H9 (cell line): ENCODE measurements around the gene ADH7. TPM values are rescaled to one million over a fixed set of nuclear protein-coding genes. Genes with fewer than 3 reads are reported as not detected.

ENCODE experiments used
- DNase-seq: peaks from one replicate; pipeline ENCODE4 v3.0.0-alpha.2; 2017
- H2AFZ ChIP-seq: one replicate; pipeline ENCODE4 v1.6.1; 2013; ENCODE audit warnings: mild to moderate bottlenecking, low read length, control low read depth, moderate library complexity
- H2AK5ac ChIP-seq: 2 replicates; pipeline ENCODE4 v1.6.1; 2013; ENCODE audit warnings: low read length, control low read depth, mixed read lengths; ENCODE audit not compliant: insufficient read length
- H2BK120ac ChIP-seq: one replicate; pipeline ENCODE4 v1.6.1; 2013; ENCODE audit warnings: low read depth, mild to moderate bottlenecking, low read length, control low read depth, inconsistent platforms; ENCODE audit not compliant: poor library complexity, severe bottlenecking
- H2BK12ac ChIP-seq: 2 replicates; pipeline ENCODE4 v1.6.1; 2013; ENCODE audit warnings: low read length, control low read depth, mixed read lengths, low read depth; ENCODE audit not compliant: insufficient read length
- H2BK15ac ChIP-seq: 2 replicates; pipeline ENCODE4 v1.6.1; 2013; ENCODE audit warnings: low read depth, low read length, control low read depth
- H2BK20ac ChIP-seq: one replicate; pipeline ENCODE4 v1.6.1; 2013; ENCODE audit warnings: low read depth, mild to moderate bottlenecking, low read length, control low read depth, inconsistent platforms; ENCODE audit not compliant: poor library complexity, severe bottlenecking
- H2BK5ac ChIP-seq: 2 replicates; pipeline ENCODE4 v1.6.1; 2013; ENCODE audit warnings: low read length, control low read depth, mixed read lengths; ENCODE audit not compliant: insufficient read length
- H3K14ac ChIP-seq: 2 replicates; pipeline ENCODE4 v1.6.1; 2013; ENCODE audit warnings: low read length, control low read depth; ENCODE audit not compliant: insufficient read depth
- H3K18ac ChIP-seq: 2 replicates; pipeline ENCODE4 v1.6.1; 2013; ENCODE audit warnings: low read depth, mild to moderate bottlenecking, mixed read lengths, low read length, control low read depth; ENCODE audit not compliant: insufficient read length
- H3K23ac ChIP-seq: 2 replicates; pipeline ENCODE4 v1.6.1; 2013; ENCODE audit warnings: low read length, control low read depth, mixed read lengths, low read depth; ENCODE audit not compliant: insufficient read length
- H3K23me2 ChIP-seq: 2 replicates; pipeline ENCODE4 v1.6.1; 2013; ENCODE audit warnings: low read depth, mild to moderate bottlenecking, mixed read lengths, low read length, control low read depth; ENCODE audit not compliant: insufficient read length, poor library complexity, severe bottlenecking
- H3K27ac ChIP-seq: 2 replicates; pipeline ENCODE4 v1.5.1; 2013; ENCODE audit warnings: low read length, control low read depth, mixed read lengths, low read depth; ENCODE audit not compliant: insufficient read length
- H3K27me3 ChIP-seq: 2 replicates; pipeline ENCODE4 v1.6.1; 2013; ENCODE audit warnings: low read length, control low read depth, inconsistent platforms; ENCODE audit not compliant: insufficient read depth
- H3K4ac ChIP-seq: 2 replicates; pipeline ENCODE4 v1.6.1; 2013; ENCODE audit warnings: low read depth, mild to moderate bottlenecking, control low read depth, inconsistent platforms, low read length, moderate library complexity
- H3K4me1 ChIP-seq: 2 replicates; pipeline ENCODE4 v1.6.1; 2013; ENCODE audit warnings: low read length, control low read depth, inconsistent platforms; ENCODE audit not compliant: insufficient read depth
- H3K4me2 ChIP-seq: 2 replicates; pipeline ENCODE4 v1.6.1; 2013; ENCODE audit warnings: low read length, control low read depth, mixed read lengths; ENCODE audit not compliant: insufficient read length, insufficient read depth
- H3K56ac ChIP-seq: 2 replicates; pipeline ENCODE4 v1.6.1; 2013; ENCODE audit warnings: low read depth, mild to moderate bottlenecking, mixed read lengths, low read length, control low read depth; ENCODE audit not compliant: insufficient read length
- H3K79me1 ChIP-seq: 2 replicates; pipeline ENCODE4 v1.6.1; 2013; ENCODE audit warnings: low read depth, mild to moderate bottlenecking, moderate library complexity, low read length, control low read depth, inconsistent platforms; ENCODE audit not compliant: insufficient read depth, poor library complexity, severe bottlenecking
- H3K79me2 ChIP-seq: 2 replicates; pipeline ENCODE4 v1.6.1; 2013; ENCODE audit warnings: low read length, control low read depth, inconsistent platforms; ENCODE audit not compliant: insufficient read depth
- H3K9ac ChIP-seq: 2 replicates; pipeline ENCODE4 v1.6.1; 2013; ENCODE audit warnings: low read length, control low read depth, mixed read lengths; ENCODE audit not compliant: insufficient read length; ENCODE audit errors: extremely low read depth
- H3K9me3 ChIP-seq: one replicate; pipeline ENCODE4 v1.6.1; 2013; ENCODE audit warnings: low read depth, low read length, inconsistent platforms; ENCODE audit not compliant: control insufficient read depth
- H3T11ph ChIP-seq: one replicate; pipeline ENCODE4 v1.6.1; 2013; ENCODE audit warnings: mild to moderate bottlenecking, low read length, control low read depth, inconsistent platforms
- H4K20me1 ChIP-seq: one replicate; pipeline ENCODE4 v1.6.1; 2013; ENCODE audit not compliant: control insufficient read depth, insufficient read length, insufficient read depth
- H4K5ac ChIP-seq: 2 replicates; pipeline ENCODE4 v1.6.1; 2013; ENCODE audit warnings: low read depth, mild to moderate bottlenecking, mixed read lengths, low read length, control low read depth; ENCODE audit not compliant: insufficient read length
- H4K8ac ChIP-seq: replicated peaks from 2 replicates; pipeline ENCODE4 v1.6.1; 2013; ENCODE audit warnings: low read length, control low read depth, mixed read lengths, low read depth; ENCODE audit not compliant: insufficient read length
- H4K91ac ChIP-seq: 2 replicates; pipeline ENCODE4 v1.6.1; 2013; ENCODE audit warnings: low read depth, mild to moderate bottlenecking, moderate library complexity, mixed read lengths, low read length, control low read depth; ENCODE audit not compliant: insufficient read length
- H3K27ac Mint-ChIP-seq, 3 experiments: 2 replicates in 2 of 3; 3 replicates in 1 of 3; pipeline ENCODE4 v1.8.0; 2020 to 2021; ENCODE audit warnings: mixed read lengths in 3 of 3, mild to moderate bottlenecking in 1 of 3, moderate library complexity in 1 of 3
- H3K27me3 Mint-ChIP-seq: 2 replicates; pipeline ENCODE4 v1.8.0; 2021; ENCODE audit warnings: low read depth, mild to moderate bottlenecking, moderate library complexity, mixed read lengths
- H3K36me3 Mint-ChIP-seq, 3 experiments: 2 replicates in 2 of 3; 3 replicates in 1 of 3; pipeline ENCODE4 v1.8.0; 2020 to 2021; ENCODE audit warnings: low read depth in 3 of 3, mixed read lengths in 3 of 3; ENCODE audit not compliant: insufficient read depth in 1 of 3
- H3K4me1 Mint-ChIP-seq, 2 experiments: 2 replicates each; pipeline ENCODE4 v1.8.0; 2020; ENCODE audit warnings: mixed read lengths in 2 of 2
- H3K4me3 Mint-ChIP-seq, 2 experiments: 2 replicates in 1 of 2; 3 replicates in 1 of 2; pipeline ENCODE4 v1.8.0; 2020 to 2021; ENCODE audit warnings: mild to moderate bottlenecking in 2 of 2, mixed read lengths in 2 of 2, moderate library complexity in 1 of 2
- H3K9me3 Mint-ChIP-seq, 2 experiments: 2 replicates in 1 of 2; 3 replicates in 1 of 2; pipeline ENCODE4 v1.8.0; 2020; ENCODE audit warnings: mild to moderate bottlenecking in 2 of 2, mixed read lengths in 2 of 2, moderate library complexity in 1 of 2
- WGBS: extraction: QIAGEN DNeasy Blood & Tissue Kit; methylation state at CpG from one replicate; pipeline ENCODE4 v1.1.7; 2013; ENCODE audit warnings: missing lambda C conversion rate, low lambda C conversion rate, mixed read lengths; ENCODE audit not compliant: insufficient read length; ENCODE audit errors: extremely low coverage; 5-methylcytosine and 5-hydroxymethylcytosine counted together
- total RNA-seq: library from RNA; stranded (reverse); gene quantifications from 2 replicates; pipeline ENCODE4 v1.2.1, GENCODE V29; 2021
- TF ChIP-seq, protein P1 (sequence below): fragments of 200-600 bp; sonication (generic); conservative IDR thresholded peaks from 3 replicates; pipeline ENCODE4 v1.8.0; 2021; ENCODE audit warnings: antibody characterized with exemption, mild to moderate bottlenecking

The ADH7 gene
- total RNA-seq, 1 experiment from 2014 or later: not detected

DNA sequence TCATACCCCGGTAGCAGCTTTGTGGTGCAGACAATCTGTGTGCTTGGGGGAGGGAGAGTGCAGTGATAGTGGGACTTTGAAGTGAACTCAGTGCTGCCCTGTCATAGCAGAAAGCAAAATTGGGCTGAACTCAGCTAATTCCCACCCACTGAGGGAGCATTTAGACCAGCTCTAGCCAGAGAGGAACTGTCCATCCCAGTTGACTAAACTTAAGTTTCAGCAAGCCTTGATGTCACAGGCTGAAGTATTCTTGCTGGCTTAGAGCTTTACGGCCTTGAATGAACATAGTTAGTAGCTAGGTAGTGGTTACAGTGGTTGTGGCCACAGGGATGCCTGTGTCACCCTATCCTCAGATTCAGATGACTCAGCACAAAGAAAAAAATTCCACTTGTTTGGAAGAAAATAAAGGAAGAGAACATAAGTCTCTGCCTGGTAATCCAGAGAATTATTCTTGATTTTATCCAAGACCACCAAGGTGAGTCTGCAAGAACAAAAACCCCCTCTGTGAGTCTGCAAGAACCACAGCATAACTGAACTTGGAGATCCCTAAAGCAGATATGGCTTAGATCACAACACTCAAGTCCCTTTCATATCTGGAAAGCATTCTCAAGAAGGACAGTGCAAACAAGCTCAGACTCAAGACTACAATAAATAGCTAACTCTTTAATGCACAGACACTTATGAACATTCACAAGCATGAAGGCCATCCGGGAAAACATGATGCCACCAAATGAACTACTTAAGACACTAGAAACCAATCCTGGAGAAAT, 39.4 kb downstream of the ADH7 start:
- Mint-ChIP-seq H3K36me3 (peaks cover 0 to 2% (median 0%) of the 10 kb centered on the region in 3 experiments; a peak in 2 of 7 replicates), H3K27me3 (no peaks in the 10 kb centered on the region), H3K4me1 (no peaks in the 10 kb centered on the region), H3K27ac (no peak overlapping the region), H3K9me3 (peaks cover 7 to 9% of the 10 kb centered on the region in 2 experiments; a peak in 4 of 5 replicates), H3K4me3 (no peak overlapping the region)
- Histone ChIP-seq H3K4ac (no peak overlapping the region), H2BK5ac (no peak overlapping the region), H3K18ac (no peak overlapping the region), H3K9me3 (peaks cover 6% of the 10 kb centered on the region), H4K20me1 (no peaks in the 10 kb centered on the region), H3K27me3 (no peaks in the 10 kb centered on the region), H3K27ac (no peak overlapping the region), H3K14ac (no peak overlapping the region), H3K4me2 (no peak overlapping the region), H3K56ac (no peak overlapping the region), H2BK120ac (no peak overlapping the region), H2BK20ac (no peak overlapping the region), H4K5ac (no peak overlapping the region), H2AK5ac (no peak overlapping the region), H2AFZ (no peak overlapping the region), H2BK15ac (no peak overlapping the region), H3K9ac (no peak overlapping the region), H3K4me1 (no peaks in the 10 kb centered on the region), H3K23me2 (no peaks in the 10 kb centered on the region), H4K91ac (no peak overlapping the region), H3T11ph (no peak overlapping the region), H2BK12ac (no peak overlapping the region), H4K8ac (no peak overlapping the region), H3K79me2 (no peaks in the 10 kb centered on the region), H3K23ac (no peak overlapping the region), H3K79me1 (no peaks in the 10 kb centered on the region)
- WGBS: no CpG with 5 or more reads among the region's 3 CpGs
- no peak for DNase-seq
- TF ChIP-seq, protein P1, sequence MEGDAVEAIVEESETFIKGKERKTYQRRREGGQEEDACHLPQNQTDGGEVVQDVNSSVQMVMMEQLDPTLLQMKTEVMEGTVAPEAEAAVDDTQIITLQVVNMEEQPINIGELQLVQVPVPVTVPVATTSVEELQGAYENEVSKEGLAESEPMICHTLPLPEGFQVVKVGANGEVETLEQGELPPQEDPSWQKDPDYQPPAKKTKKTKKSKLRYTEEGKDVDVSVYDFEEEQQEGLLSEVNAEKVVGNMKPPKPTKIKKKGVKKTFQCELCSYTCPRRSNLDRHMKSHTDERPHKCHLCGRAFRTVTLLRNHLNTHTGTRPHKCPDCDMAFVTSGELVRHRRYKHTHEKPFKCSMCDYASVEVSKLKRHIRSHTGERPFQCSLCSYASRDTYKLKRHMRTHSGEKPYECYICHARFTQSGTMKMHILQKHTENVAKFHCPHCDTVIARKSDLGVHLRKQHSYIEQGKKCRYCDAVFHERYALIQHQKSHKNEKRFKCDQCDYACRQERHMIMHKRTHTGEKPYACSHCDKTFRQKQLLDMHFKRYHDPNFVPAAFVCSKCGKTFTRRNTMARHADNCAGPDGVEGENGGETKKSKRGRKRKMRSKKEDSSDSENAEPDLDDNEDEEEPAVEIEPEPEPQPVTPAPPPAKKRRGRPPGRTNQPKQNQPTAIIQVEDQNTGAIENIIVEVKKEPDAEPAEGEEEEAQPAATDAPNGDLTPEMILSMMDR: no peak
